ENCODE results near the gene ZNF384. TPM values are rescaled to one million over a fixed set of nuclear protein-coding genes. Genes with fewer than 3 reads are reported as not detected.

ZNF384 gene
- total and polyA plus RNA-seq, 2 of the 8 experiments (the other 6 are each of a cell fraction or from before 2014, with no cell fraction given) = 59.0 to 59.6 TPM

- FAIRE-seq (no peak), DNase-seq (ENCODE audit: low read depth in 1 of 2, low spot score in 2 of 2) (no peak)
- H3K4me2 ChIP-seq (ENCODE audit: insufficient read depth in 1 of 2, low read depth in 2 of 2, low read length in 2 of 2) = no peak overlapping the region
- no peaks in the 10 kb centered on the region for H3K4me1 ChIP-seq (replicated peaks in 1 of 4; ENCODE audit: control insufficient read depth in 3 of 4, insufficient read depth in 4 of 4, low read length in 3 of 4)
- no peaks in the 10 kb centered on the region for H3K36me3 ChIP-seq (ENCODE audit: control insufficient read depth in 2 of 4, insufficient read depth in 4 of 4, low read length in 3 of 4)
- no peak overlapping the region for H3K23ac ChIP-seq (ENCODE audit: insufficient read length)
- no peaks in the 10 kb centered on the region for H4K20me1 ChIP-seq (replicated peaks in 1 of 2; ENCODE audit: control insufficient read depth in 1 of 2, insufficient read depth in 2 of 2, low read length in 2 of 2)
- no peaks in the 10 kb centered on the region for H3K79me1 ChIP-seq (ENCODE audit: low read depth, low read length)
- no peak overlapping the region for H3K27ac ChIP-seq (ENCODE audit: low read depth, low read length)
- no peak overlapping the region for H2BK120ac ChIP-seq (replicated peaks; ENCODE audit: low read depth, low read length)
- no peak overlapping the region for H4K91ac ChIP-seq (replicated peaks; ENCODE audit: insufficient read length, low read length)
- no peak overlapping the region for H2BK5ac ChIP-seq (ENCODE audit: low read depth, low read length)
- H3K18ac ChIP-seq (ENCODE audit: extremely low read depth, low read length) = no peak overlapping the region
- no peaks in the 10 kb centered on the region for H3K23me2 ChIP-seq (ENCODE audit: low read depth, low read length)
- no peak overlapping the region for H2BK12ac ChIP-seq (ENCODE audit: low read depth, low read length)
- no peak overlapping the region for H2BK15ac ChIP-seq (ENCODE audit: low read length)
- no peak overlapping the region for H2BK20ac ChIP-seq (ENCODE audit: low read length)
- POLR2A ChIA-PET (ENCODE audit: partially characterized antibody) = interaction anchor here (0.6 to 1.5 kb wide), 3 partner anchors 36 to 221 kb away, joined by 3 read pairs; partner anchors contain the start of gene MLF2
- H4K5ac ChIP-seq (ENCODE audit: insufficient read length, low read depth, low read length) = no peak overlapping the region
- TF ChIP-seq TEAD4 (IDR thresholded peaks at IDR 0.05; ENCODE audit: low read depth, low read length) (no peak), JUND (IDR thresholded peaks at IDR 0.05; ENCODE audit: low read length) (no peak), SP2 (IDR thresholded peaks at IDR 0.05; ENCODE audit: low read length) (no peak), EZH2 (IDR thresholded peaks at IDR 0.05; ENCODE audit: low read depth, low read length, severe bottlenecking) (no peak), MAFK (IDR thresholded peaks at IDR 0.05; ENCODE audit: low read depth, low read length) (no peak), TAF1 (IDR thresholded peaks at IDR 0.05; ENCODE audit: low read depth, low read length) (no peak)
- no peak overlapping the region for H3K4ac ChIP-seq (replicated peaks; ENCODE audit: insufficient read length, low read depth, low read length)
- no peaks in the 10 kb centered on the region; a peak in 1 of 7 replicates for H3K27me3 ChIP-seq (replicated peaks in 1 of 4; ENCODE audit: control insufficient read depth in 3 of 4, extremely low read depth in 1 of 4, insufficient read depth in 3 of 4, low read length in 3 of 4)
- H3K9me3 ChIP-seq (ENCODE audit: insufficient read depth in 2 of 2, low read depth in 1 of 2, low read length in 1 of 2) = no peaks in the 10 kb centered on the region
- no peak overlapping the region for H2AK5ac ChIP-seq (ENCODE audit: low read depth, low read length)
- H2AFZ ChIP-seq (ENCODE audit: low read length) = no peak overlapping the region
- no peaks in the 10 kb centered on the region for H3K79me2 ChIP-seq (ENCODE audit: control insufficient read depth in 1 of 2, insufficient read depth in 2 of 2, low read length in 2 of 2)
- H3K4me3 ChIP-seq (ENCODE audit: extremely low read depth in 1 of 4, insufficient read depth in 2 of 4, low read depth in 3 of 4, low read length in 4 of 4) = no peak overlapping the region
- H4K8ac ChIP-seq (ENCODE audit: extremely low read depth, insufficient read depth, low read length) = no peak overlapping the region
- CTCF ChIA-PET (ENCODE audit: partially characterized antibody) = interaction anchor here (1.1 to 1.5 kb wide), 2 partner anchors 13 to 175 kb away, joined by 3 to 5 read pairs; no protein-coding TSS in a partner anchor
- no peak overlapping the region for H3K9ac ChIP-seq (replicated peaks in 1 of 4; ENCODE audit: extremely low read depth in 1 of 4, low read depth in 3 of 4, low read length in 3 of 4)
- WGBS, 2 experiments (ENCODE audit: extremely low coverage in 1 of 2, insufficient coverage in 1 of 2, insufficient read length in 1 of 2, insufficient replicate concordance in 2 of 2, low coverage in 1 of 2, low lambda C conversion rate in 2 of 2, missing lambda C conversion rate in 1 of 2) = 95% methylated on average over 8 of the region's 10 CpGs; no CpG with 5 or more reads in 1 of the 2 experiments
- H3K14ac ChIP-seq (ENCODE audit: insufficient read length) = no peak overlapping the region
- H3K56ac ChIP-seq (replicated peaks; ENCODE audit: insufficient read length, low read depth, low read length) = no peak overlapping the region
Measured at GRCh38 chr12:6716874-6717437, 27.8 kb upstream of the ZNF384 start.

All from H1 (cell line).